Measurements from ENCODE around the gene EDEM2.
"Not testable (repeated sequence)": the region's sequence is repeated elsewhere in the genome, so short reads cannot be mapped to it uniquely, and the experiment has no call there.

DNA sequence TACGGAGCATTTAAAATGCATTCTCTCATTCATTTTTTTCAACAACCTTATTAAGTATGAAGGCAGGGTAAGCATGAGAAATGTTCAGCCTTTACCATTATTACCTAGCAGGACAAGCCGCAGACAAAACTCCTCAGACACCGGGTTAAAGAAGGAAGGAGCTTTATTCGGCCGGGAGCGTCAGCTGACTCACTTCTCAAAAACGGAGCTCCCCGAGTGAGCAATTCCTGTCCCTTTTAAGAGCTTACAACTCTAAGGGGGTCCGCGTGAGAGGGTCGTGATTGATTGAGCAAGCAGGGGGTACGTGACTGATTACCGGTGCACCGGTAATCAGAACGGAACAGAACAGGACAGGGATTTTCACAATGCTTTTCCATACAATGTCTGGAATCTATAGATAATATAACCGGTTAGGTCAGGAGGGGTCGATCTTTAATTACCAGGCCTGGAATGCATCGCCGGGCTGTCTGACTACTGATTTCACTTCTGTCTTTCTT lies 487 bp upstream of the EDEM2 start:
- not testable (repeated sequence) for TF ChIP-seq EZH2 (IDR thresholded peaks at IDR 0.05; ENCODE audit: borderline replicate concordance, low read depth, low read length, severe bottlenecking)
- TF ChIP-seq, protein P1, sequence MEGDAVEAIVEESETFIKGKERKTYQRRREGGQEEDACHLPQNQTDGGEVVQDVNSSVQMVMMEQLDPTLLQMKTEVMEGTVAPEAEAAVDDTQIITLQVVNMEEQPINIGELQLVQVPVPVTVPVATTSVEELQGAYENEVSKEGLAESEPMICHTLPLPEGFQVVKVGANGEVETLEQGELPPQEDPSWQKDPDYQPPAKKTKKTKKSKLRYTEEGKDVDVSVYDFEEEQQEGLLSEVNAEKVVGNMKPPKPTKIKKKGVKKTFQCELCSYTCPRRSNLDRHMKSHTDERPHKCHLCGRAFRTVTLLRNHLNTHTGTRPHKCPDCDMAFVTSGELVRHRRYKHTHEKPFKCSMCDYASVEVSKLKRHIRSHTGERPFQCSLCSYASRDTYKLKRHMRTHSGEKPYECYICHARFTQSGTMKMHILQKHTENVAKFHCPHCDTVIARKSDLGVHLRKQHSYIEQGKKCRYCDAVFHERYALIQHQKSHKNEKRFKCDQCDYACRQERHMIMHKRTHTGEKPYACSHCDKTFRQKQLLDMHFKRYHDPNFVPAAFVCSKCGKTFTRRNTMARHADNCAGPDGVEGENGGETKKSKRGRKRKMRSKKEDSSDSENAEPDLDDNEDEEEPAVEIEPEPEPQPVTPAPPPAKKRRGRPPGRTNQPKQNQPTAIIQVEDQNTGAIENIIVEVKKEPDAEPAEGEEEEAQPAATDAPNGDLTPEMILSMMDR (IDR thresholded peaks at IDR 0.05; ENCODE audit: borderline replicate concordance, extremely low read depth, low read length, poor library complexity, severe bottlenecking) = not testable (repeated sequence)
